GM12872 (cell line): ENCODE measurements around the gene MYL5.

ENCODE experiments used
- CTCF ChIP-seq: IDR thresholded peaks from 3 replicates; pipeline ENCODE4 v1.5.1; 2011; ENCODE audit warnings: low read depth, mild to moderate bottlenecking, low read length, moderate library complexity; ENCODE audit not compliant: insufficient read depth

The MYL5 gene

DNA sequence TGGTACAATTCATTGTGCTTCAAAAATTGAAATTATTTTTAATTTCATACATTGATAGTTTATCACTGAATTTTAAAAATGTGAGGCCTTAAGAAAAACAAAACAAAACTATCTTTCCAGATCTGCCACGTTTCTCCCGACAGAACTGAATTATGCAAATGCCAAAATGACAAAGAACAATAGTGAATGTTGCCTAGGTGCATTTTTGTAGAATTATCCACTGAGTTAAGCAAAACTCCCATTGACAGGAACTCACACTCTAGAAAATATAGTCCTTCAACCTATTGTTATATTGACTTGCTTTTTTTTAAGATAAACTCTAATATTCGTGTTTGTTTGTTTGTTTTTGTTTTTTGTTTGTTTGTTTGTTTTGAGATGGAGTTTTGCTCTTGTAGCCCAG is 37.8 kb downstream of the MYL5 start:
- no peak for TF ChIP-seq CTCF

DNA sequence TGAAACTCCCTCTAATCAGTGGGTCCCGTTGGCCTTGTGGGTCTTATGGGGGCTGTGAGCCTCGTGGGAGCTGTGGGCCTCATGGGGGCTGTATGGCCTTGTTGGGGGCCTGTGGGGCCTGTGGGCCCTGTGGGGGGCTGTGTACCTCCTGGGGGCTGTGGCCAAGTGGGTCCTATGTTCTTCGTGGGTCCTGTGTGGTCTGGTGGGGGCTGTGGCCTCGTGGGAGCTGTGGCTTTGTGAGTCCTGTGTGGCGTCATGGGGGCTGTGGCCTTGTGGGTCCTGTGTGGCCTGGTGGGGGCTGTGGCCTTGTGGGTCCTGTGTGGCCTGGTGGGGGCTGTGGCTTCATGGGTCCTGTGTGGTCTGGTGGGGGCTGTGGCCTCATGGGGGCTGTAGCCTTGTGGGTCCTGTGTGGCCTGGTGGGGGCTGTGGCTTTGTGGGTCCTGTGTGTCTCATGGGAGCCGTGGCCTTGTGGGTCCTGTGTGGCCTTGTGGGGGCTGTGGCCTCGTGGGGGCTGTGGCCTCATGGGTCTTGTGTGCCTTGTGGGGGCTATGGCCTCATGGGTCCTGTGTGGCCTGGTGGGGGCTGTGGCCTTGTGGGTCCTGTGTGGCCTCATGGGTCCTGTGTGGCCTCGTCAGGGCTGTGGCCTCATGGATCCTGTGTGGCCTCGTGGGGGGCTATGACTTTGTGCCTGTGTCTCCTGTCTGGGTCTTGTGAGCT is 38.7 kb downstream of the MYL5 start:
- no peak for TF ChIP-seq CTCF

GRCh38 chr4:714087-714486 is 39.7 kb downstream of the MYL5 start:
- TF ChIP-seq CTCF = no peak

GRCh38 chr4:717601-718320 is 43.4 kb downstream of the MYL5 start:
- no peak for TF ChIP-seq CTCF

DNA sequence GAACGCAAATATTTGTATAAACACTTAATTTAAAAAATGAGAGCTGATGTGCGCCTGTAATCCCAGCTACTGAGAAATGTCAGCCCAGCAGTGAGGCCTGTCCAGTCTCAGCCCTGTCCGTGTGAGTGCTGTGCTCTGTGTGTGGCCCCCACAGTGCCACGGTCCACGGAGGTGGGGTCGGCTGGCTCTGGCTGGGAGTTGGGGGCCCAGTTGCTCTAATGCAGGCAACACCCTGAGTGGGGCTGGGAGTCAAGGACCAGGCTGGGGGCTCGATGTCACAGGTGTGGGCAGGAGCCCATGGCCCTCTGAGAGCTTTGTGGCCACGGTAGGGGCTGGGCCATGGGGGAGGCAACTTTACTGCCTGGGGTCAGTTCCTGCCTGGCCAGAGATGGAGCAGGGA is 44.1 kb downstream of the MYL5 start:
- TF ChIP-seq CTCF = no peak

DNA sequence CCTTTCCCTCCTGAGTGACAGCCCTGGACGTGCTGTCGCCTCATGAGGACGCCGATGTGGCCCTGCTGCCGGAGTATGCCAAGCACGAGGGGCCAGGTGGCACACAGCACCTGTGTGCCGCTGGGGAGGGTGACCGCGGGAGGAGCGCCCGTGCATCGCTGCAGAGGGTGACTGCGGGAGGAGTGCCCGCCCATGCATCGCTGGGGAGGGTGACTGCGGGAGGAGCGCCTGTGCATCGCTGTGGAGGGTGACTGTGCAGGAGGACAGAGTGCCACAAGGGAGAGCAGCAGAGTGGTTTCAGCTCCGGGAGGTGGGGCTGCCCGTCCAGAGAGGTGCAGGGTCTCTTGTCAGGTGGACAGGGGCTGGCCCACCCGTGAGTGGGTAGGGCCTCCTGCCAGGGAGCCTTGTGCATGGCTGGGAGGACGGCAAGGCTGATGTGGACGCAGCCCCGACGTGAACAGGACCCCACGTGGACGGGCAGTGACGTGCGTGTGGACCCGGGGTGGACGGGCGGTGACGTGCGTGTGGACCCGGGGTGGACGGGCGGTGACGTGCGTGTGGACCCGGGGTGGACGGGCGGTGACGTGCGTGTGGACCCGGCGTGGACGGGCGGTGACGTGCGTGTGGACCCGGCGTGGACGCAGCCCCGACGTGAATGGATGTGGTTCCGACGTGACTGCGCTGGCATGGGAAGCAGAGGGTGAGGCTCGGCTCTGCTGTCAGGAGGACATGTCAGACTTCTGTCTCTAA is 45.9 kb downstream of the MYL5 start:
- no peak for TF ChIP-seq CTCF
